Measurements from ENCODE around the gene ANKS6. TPM values are rescaled to one million over a fixed set of nuclear protein-coding genes. Genes with fewer than 3 reads are reported as not detected.

Gene ANKS6
- total and polyA plus RNA-seq, 2 of the 4 experiments (the other 2 are of a cell fraction) = 9.0 to 23.6 TPM

GRCh38 chr9:98795295-98795955, 930 bp downstream of the ANKS6 start:
- H3K27ac ChIP-seq (ENCODE audit: insufficient read depth, low read length) = no peak overlapping the region
- in situ Hi-C loops (cut with MboI; ENCODE audit: low sequenced_read_pairs) = no loop called here
- no peak overlapping the region for H2AFZ ChIP-seq (replicated peaks; ENCODE audit: low read length, poor library complexity)

More at GRCh38 chr9:98795295-98795955, 930 bp downstream of the ANKS6 start:
- peaks cover 11% of the 10 kb centered on the region for H3K4me1 ChIP-seq (ENCODE audit: control insufficient read depth, insufficient read depth, low read length)
- no peak for TF ChIP-seq NFE2L2 (IDR thresholded peaks at IDR 0.05; ENCODE audit: low read depth, low read length)
- no peak for TF ChIP-seq USF2 (IDR thresholded peaks at IDR 0.05; ENCODE audit: low read depth, low read length)
- no peak overlapping the region for H2BK20ac ChIP-seq (ENCODE audit: low read depth, low read length)
- no peak overlapping the region for H3K56ac ChIP-seq (ENCODE audit: extremely low read depth, insufficient read depth, low read length)
- no peaks in the 10 kb centered on the region; the same call in 1 of the 2 replicates for H3K9me3 ChIP-seq (ENCODE audit: control insufficient read depth, insufficient read depth, low read length)
- peaks cover 28 to 38% of the 10 kb centered on the region in 2 experiments for H3K79me1 ChIP-seq (ENCODE audit: low read depth in 1 of 2, low read length in 2 of 2)
- peak overlapping the region; percentile 93 for H3K23ac ChIP-seq (ENCODE audit: low read depth, low read length)
- ATAC-seq (ENCODE audit: low read depth) (no peak), DNase-seq (no peak)
- no peak overlapping the region for H4K5ac ChIP-seq (ENCODE audit: low read depth, low read length)
- H2BK120ac ChIP-seq (ENCODE audit: low read depth, low read length) = no peak overlapping the region; the same call in 1 of the 2 replicates
- no peak overlapping the region for H4K8ac ChIP-seq (ENCODE audit: low read depth in 2 of 2, low read length in 2 of 2)
- H3K4me2 ChIP-seq (ENCODE audit: low read depth, low read length) = peak overlapping the region; percentile 97
- H2AK9ac ChIP-seq (replicated peaks; ENCODE audit: low read depth, low read length, poor library complexity) = peak overlapping the region; percentile 4
- WGBS, 2 experiments (ENCODE audit: extremely low coverage in 2 of 2, insufficient read length in 1 of 2) = 60% methylated on average over 7 of the region's 12 CpGs; no CpG with 5 or more reads in 1 of the 2 experiments
- BruUV-seq (replicated peaks) = no TSS peak
- peak overlapping the region; percentile 82; the same call in 1 of the 2 replicates for H2AK5ac ChIP-seq (ENCODE audit: low read depth, low read length)
- intact Hi-C loops (cut with micrococcal nuclease) = no loop called here
- H4K20me1 ChIP-seq (ENCODE audit: insufficient read depth, low read length) = peaks cover 16% of the 10 kb centered on the region
- no peak overlapping the region for H2BK5ac ChIP-seq (ENCODE audit: low read depth, low read length, poor library complexity, severe bottlenecking)
- H3K9me1 ChIP-seq (ENCODE audit: insufficient read depth, low read length) = peaks cover 24% of the 10 kb centered on the region
- H3K4me3 ChIP-seq (ENCODE audit: insufficient read depth, low read depth, low read length) = peak overlapping the region; percentile 86
- no peak overlapping the region; the same call in 1 of the 2 replicates for H4K91ac ChIP-seq (ENCODE audit: insufficient read depth, low read depth, low read length)
- H3K4ac ChIP-seq (ENCODE audit: low read depth, low read length) = 0 out of 2 replicates have a peak overlapping the region, but pooled peaks have one; percentile 52
- H3K27me3 ChIP-seq (ENCODE audit: control insufficient read depth, insufficient read depth, low read length) = no peaks in the 10 kb centered on the region
- peak overlapping the region; percentile 65 for H3K14ac ChIP-seq (replicated peaks; ENCODE audit: low read depth, low read length)
- peak overlapping the region; percentile 67 for H3K9ac ChIP-seq (ENCODE audit: low read depth, low read length)
- no peak overlapping the region for H3K18ac ChIP-seq (ENCODE audit: low read depth, low read length)
- ChIA-PET CTCF (no interaction called here), POLR2A (ENCODE audit: unreplicated experiment) (no interaction called here)
- H3K36me3 ChIP-seq (ENCODE audit: control insufficient read depth, insufficient read depth, low read length) = no peaks in the 10 kb centered on the region
- dilution Hi-C loops (cut with HindIII; ENCODE audit: low sequenced_read_pairs, unreplicated experiment) = no loop called here
- H2BK15ac ChIP-seq (ENCODE audit: low read depth, low read length) = peak overlapping the region; percentile 58; the same call in 1 of the 3 replicates

Measured in IMR-90 (cell line).